HG03196 (cell line): Measurements from ENCODE around the gene C5orf63.
"Not testable (repeated sequence)": the region's sequence is repeated elsewhere in the genome, so short reads cannot be mapped to it uniquely, and the experiment has no call there.

Experiments
- ATAC-seq: cut with Tn5 transposase; IDR thresholded peaks from one replicate; pipeline ENCODE4 v1.9.1; 2021; ENCODE audit not compliant: unreplicated experiment

C5orf63 gene

DNA sequence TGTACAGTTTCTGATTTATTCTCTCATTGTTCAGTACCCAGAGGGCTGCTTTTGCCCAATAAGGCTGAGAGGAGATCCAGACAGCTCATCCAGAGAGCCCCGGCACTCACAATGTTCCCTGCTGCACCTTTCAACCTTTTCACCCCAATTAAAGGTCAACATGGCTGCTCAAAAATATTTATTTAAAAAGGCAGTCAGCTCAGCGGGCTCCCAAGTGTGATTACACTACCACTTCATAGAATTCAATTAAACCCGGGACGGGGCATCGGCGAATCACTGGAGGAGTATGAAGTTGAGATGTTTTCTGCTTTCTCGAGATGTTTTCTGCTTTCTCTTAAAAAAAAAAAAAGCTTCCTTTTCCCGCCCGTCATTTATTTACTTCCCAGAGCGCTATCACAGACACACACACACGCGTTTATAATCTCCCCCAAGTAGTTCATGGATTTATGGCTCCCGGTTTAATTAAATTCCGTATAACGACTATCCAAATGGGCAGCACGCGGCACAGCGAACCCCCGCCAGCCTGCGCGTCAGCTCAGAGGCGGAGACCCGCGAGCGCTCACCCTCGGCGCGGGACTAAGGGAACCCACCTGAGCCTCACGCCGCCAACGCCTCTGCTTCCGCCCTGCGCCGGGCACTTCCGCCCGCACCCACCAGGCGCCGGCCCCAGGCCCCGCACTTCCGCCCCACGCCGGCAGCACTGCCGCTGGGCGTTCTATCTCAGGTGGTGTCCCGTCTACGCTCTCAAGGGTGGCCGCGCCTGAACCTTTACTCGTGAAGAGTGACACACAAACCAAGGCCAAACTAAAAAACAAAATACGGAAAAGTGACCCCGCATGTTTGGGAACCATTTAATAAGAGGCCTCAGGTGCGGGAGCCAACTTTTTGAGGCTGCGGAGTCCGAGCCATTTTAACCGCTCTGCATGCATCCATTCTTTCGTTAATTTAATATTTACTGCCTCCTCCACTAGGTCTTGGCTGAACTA lies at the start of gene C5orf63:
C5orf63 (minus strand) TSS at position 642 of the 986 bp plus-strand sequence. CDS start 14,507 bp downstream, outside the sequence.
- ATAC-seq, result peak; percentile 98

DNA sequence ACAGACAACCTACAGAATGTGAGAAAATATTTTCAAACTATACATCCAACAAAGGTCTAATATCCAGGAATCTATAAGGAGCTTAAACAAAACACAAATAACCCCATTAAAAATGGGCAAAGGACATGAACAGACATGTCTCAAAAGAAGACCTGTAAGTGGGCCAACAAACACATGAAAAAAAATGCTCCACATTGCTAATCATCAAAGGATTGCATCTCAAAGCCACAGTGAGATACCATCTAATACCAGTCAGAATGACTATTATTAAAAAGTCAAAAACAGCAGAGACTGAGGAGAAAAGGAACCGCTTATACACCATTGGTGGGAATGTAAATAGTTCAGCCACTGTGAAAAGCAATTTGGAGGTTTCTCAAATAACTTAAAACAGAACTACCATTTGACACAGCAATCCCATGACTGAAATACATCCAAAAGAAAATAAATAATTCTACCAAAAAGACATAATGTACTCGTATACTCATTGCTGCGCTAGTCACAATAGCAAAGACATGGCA lies 39.1 kb upstream of the C5orf63 start:
- no peak for ATAC-seq

DNA sequence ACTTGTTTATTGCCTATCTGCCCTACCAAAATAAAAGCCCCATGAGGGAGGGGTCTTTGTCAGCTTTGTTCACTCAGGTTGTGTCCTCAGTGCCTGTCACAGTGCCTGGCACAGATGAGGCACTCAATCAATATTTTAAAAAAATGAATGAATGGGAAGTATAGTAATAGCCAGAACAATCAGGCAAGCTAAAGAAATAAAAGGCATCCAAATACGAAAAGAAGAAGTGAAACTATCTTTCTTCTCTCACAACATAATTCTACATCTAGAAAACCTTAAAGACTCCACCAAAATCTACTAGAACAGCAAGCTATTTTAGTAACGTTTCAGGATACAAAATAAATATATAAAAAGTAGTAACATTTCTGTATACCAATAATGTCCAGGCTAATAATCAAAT lies 37.8 kb upstream of the C5orf63 start:
- no peak for ATAC-seq

DNA sequence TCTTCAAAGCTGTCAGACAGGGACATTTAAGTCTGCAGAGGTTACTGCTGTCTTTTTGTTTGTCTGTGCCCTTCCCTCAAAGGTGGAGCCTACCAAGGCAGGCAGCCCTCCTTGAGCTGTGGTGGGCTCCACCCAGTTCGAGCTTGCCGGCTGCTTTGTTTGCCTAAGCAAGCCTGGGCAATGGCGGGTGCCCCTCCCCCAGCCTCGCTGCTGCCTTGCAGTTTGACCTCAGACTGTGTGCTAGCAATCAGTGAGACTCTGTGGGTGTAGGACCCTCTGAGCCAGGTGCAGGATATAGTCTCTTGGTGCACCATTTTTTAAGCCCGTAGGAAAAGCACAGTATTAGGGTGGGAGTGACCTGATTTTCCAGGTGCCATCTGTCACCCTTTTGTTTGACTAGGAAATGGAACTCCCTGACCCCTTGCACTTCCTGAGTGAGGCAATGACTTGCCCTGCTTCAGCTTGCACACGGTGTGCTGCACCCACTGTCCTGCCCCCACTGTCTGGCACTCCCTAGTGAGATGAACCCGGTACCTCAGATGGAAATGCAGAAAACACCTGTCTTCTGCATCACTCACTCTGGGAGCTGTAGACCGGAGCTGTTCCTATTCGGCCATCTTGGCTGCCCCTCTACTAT lies 35.4 kb upstream of the C5orf63 start:
- not testable (repeated sequence) for ATAC-seq

DNA sequence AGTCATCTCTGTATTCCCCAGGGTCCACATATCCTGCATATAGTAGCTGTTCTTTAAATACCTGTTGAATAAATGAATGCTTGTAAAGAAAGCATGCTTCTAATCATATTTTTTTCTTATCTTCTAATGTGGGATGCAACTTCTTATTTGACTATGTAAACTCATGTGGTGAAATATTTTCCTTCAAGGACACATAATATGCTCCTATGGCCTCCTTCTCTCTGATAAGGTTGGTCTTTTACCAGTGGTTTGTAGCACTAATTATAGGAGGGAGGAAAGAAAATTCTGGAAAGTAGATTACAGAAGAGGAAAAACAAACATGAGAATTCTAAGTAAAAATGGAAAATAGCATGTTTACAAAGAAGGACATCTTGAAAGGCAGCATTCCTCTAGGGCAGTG lies 28.6 kb upstream of the C5orf63 start:
- no peak for ATAC-seq

DNA sequence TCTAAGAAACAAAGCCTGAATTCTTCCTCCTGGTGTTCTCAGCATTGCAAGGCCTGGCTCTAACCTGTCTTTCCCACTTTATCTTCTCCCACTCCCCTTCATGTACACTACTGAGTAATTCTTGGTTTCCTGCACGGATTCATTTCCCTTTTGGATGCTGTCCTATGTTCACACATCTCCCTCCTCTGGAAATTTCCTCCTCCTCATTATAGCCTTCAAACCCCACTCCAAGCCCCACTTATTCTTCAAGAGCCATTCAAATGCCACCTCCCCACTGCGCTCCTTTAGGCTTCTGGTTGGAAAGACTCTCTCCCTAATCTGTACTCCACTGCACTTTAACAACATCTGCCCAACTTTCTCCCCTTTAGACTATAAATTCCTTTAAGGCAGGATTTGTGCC lies 28.2 kb upstream of the C5orf63 start:
- no peak for ATAC-seq

DNA sequence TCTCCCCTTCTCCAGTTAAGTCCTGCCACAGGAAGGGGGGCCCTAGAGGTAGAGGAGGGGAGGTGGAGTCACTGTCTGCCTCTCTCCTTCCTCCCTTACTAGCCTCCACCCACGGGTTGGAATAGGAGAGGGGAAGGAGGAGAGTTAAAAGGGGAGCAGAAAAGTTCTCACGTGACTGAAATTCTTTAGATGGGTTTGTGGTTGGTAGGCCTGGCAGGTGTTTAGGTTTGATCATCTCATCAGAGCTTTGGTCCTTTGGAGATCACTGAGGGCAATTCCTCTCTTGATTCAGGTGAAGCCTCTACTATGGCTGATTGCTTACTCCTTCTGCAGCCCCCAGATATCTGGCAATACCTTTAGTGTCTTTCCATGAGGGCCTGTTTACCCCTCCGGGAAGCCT lies 24.9 kb upstream of the C5orf63 start:
- ATAC-seq, result no peak

DNA sequence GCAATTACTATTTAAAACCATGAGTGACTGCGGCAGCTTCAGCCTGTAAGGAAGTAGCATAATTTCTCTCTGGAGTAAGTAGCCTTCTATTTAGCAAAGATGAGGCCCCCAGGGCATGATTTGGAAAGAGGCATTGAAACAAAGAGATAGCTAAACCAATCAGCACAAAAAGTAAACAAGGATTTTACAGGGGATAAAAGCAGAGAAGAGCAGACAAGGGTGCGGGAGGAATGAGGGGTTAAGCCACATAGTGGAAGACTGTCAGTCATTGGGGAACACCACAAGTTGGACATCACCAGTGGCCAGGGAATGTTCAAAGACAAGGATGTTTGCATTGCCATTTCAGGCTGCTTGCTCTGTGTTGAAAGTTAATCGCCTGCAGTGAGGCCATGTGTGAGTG lies 24.0 kb upstream of the C5orf63 start:
- ATAC-seq, result no peak

DNA sequence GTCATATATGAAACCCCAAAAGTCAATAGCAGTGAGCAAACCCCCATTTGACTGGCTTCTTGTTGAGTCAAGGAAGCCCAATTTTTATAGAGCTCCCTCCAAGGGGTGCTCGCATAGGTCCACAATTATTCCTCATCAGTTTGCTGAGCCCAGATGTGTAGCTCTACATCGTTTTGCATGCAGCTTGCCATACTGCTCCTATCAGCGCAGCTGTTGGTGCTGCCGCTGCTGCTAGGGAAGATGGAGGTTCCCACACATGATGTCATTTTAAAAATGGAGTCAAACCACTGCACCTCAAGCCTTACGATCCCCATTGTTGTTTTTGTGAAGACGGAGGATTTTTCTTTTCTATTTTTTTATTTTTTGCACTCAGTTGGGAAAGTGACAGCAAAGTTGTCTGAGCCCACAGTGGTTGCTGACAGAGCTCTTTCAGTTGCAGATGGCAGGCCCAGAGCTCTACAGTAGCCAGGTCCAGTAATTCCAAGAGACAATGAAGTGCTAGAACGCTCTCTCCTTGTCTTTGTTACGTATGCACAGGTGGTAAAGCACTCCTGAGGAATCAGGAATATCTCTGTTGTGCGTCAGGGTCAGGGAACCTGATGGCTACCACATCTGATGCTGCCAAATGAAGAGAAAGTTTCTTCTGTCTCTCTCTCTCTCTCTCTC lies 23.2 kb upstream of the C5orf63 start:
- ATAC-seq, result no peak

DNA sequence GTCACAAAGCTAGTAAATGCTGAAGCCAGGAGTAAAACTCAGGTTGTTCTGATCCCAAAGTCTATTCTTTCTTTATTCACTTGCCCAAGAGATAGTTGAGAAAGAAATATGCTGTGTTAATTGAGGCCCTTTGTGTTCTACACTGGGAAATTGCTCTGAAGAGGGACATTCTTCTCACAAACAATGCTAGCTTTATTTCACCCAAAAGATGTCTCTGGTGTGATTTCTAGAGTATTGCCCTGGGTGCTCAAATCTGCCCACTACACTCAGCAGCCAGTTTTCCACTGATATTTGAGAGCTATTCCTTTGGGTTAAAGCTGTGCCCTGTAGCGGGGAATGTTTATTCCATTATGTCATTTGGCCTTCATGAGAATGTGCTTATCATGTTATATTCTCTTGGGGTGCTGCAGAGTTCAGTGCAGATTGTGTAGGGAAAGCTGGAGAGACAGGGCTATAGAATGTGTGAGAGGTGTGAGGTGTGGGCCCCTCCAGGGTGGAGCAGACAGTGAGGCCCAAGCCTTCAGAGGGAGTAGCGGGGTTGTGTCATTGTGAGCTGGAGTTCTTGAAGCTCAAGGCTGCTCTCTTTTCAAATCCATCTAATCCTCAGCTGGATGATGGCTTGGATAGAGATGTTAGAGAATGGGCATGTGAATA lies 21.0 kb upstream of the C5orf63 start:
- no peak for ATAC-seq

DNA sequence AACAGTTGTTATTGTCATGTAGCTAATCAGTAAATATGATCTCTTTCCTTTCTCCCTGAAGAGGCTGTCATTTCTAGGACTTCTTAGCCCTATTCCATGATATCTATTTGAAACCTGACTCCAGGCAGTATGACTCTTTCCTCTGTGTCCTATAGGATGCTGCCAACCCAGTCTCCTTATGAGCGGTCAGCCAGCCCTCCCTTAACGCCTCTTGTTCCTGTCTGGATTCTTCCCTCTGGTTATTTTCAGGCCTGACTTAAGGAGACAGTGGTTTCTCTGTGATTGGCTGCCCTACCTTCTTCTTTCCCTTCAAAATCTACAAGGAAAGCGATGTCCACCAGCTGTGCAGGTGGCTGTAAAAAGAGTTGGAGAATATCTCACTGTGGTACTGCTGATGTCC lies 19.4 kb upstream of the C5orf63 start:
- no peak for ATAC-seq

DNA sequence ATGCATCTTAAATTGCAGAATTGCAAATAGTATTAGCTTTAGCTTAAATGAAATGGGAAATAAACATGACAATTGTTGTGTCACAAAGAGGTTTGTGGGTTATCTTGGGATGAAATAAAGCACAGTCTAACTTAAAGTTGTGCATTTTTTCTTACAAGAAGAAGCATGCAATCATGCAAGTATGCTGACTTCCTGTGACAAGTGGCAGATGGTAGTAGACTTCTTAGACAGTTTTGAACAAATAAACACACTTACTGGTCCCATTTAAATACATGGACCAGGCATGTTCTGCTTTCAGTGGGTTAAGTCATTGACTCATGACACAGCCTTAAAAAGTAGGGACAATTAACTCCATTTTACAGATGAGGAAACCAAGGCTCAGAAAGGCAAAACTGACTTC lies 15.9 kb upstream of the C5orf63 start:
- ATAC-seq, result no peak

DNA sequence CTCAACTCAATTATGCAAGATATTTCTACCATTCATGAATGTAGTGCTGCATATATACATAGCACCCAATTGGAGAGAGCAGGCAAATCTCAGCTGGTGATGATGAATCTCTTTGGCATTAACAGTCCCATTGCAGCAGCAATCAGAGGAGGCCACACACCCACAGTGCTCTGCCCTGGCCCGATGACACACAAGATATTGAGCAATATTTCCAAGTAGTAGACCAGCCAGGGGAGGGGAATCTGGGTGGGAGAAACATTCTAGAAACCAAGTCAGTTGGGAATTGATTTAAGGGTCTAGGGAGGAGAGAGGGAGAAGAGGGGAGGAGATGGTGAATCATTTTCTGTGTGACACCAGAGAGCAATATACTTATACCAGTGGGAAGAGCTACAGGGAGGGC lies 14.9 kb upstream of the C5orf63 start:
- ATAC-seq, result no peak

DNA sequence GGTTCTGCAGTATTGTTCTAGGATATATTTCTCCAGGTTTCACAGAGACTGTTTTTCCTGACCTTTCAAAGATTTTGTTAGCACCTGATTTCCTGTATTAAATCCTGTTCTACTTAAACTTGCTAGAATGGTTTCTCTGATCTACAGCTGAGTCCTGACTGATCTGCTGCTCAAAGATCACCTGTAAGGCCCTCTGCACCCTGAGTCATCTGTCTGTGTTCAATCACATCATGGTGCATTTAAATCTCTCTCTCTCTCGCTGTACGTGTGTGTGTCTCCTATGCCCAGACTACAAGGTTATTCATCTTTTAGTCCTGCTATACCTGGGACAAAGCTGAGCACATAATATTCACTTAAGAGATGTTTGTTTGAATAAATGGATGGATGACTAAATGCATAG lies 13.3 kb upstream of the C5orf63 start:
- no peak for ATAC-seq

DNA sequence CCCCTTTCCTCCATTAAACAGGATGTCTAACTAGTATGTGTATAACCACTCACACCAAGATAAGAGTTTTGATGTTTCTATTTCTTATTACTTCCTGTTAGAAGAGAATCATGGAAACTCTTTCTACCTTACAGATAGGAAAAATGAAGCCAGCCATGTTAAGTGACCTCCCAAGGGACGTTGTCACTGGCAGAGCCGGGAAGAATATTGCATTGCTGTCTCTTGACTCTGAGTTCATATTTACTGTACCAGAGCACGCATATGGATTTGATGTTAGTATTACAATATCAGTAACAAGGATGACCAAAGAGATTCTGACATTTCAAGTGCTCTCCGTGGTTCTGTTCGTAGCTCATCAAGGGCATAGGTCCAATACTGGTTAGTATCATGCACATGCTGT lies 12.5 kb upstream of the C5orf63 start:
- ATAC-seq, result no peak

DNA sequence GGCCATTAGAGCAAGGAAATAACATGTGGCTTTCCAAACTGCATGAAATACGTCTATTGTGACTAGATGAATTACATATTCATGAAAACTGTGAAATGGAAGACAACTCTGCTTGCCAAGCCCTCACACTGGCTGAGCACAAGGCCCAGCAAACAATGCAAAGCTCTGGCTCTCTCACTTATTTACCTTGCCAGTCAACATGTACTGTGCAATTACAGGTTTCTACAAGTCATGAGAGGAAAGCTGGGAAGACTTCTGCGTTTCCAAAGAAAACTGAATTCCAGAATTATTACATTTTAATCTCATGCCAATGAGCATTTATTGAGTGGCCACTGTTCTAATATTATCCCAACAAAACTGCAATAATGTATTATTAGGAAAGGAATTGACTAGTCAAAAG lies 12.1 kb upstream of the C5orf63 start:
- ATAC-seq, result no peak

DNA sequence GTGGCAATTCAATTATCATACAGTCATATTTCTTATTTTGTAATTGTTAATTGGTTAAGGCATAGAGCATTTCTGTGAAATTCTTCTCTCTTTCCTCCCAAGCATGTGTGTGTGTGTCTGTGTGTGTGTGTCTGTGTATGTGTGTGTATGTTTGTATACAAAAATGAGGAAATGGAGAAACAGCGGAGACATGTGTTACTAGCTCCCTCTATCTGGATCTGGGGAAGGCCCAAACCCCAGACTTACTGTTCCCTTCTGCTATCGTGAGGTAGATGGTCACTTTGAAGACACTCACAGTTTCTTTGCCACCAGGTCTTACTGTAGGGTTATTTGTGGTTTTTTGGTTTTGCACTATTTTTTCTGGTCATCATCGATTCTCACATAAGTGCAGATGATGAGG lies 11.4 kb upstream of the C5orf63 start:
- ATAC-seq, result no peak

DNA sequence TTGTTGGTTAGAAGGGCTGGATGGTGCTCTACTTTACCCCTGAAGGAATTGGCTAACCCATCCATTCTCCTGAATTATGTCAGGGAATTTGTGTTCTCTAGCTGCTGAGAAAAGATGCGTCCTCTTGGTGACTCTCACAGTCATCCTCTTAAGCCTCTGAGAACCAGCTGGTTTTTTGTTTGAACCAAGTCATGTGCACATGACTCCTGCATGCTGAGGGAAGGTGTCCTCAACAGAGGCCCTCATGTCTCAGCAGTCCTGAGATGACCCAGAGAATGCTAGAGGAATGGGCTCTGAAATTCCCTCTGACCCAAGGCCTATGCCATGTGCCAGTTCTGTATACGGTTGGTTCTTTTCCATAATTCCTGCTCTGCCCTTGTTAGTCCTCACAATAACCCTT lies 10.4 kb upstream of the C5orf63 start:
- no peak for ATAC-seq

DNA sequence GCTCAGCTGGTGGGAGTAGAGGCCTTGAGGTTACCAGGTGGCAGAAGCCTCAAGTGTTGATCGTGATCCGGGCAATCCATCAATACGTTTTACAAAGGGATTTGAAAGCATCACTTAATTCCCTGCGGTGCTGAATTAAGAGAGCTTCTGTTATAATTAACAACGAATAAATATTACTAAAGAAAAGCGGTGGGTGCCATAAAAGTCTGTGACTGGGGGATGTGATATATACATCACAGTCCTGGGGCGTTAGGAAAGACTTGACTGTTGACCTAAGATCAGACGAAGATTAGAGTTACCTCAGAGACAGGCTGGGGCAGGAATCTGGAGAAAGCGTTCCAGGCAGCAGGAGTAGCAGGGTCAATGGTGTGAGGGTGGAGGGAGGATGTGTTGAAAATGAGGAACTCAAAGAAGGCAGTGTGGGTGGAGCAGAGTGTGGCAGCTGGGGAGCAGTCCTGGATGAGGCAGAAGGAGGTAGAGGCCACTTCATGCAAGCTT lies 6.7 kb upstream of the C5orf63 start:
- ATAC-seq, result no peak

DNA sequence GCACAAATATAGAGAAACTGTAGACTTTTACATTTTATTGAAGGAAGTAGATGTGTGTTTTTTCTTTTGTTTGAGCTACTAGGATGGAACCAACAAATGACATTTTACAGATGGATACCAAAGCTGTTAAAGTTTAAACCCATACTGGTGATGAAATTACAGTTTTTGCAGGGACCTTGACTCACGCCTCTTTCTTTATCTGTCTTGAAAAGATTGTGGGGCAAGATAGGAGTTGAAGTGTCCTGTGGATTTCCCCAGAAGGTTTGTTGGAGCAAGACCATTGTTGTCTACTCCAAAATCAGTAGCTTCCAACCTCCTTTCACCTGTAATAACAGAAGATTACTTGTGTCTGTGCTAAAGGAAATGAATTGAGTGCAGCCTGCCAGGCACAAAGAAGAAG lies 4.1 kb upstream of the C5orf63 start:
- ATAC-seq, result no peak
